IMR-90 (cell line): Measurements from ENCODE around the gene INSR. TPM values are rescaled to one million over a fixed set of nuclear protein-coding genes. Genes with fewer than 3 reads are reported as not detected.

Experiments used
- ATAC-seq: fragments of 200-7000 bp; cut with Tn5 transposase; 2 replicates; pipeline ENCODE4 v1.9.1; 2020; ENCODE audit warnings: low read depth, mild to moderate bottlenecking, moderate library complexity
- BruUV-seq: library from RNA; stranded (reverse); fragments of 400-500 nt; replicated peaks from 2 replicates; lab custom pipeline; 2021; lab: Mats Ljungman, UMichigan
- CTCF ChIA-PET: fragments of 300-600 bp; formaldehyde crosslinking; extraction: SDS; loops from one replicate; lab custom pipeline; 2021; ENCODE audit warnings: antibody characterized with exemption; lab: Yijun Ruan, JAX
- POLR2A ChIA-PET: fragments of 300-600 bp; sonication (Branson Sonifier 250); formaldehyde crosslinking; loops from one replicate; lab custom pipeline; 2022; ENCODE audit warnings: antibody characterized with exemption; ENCODE audit not compliant: unreplicated experiment; lab: Charles Lee
- DNase-seq: peaks from one replicate; pipeline ENCODE4 v3.0.0; 2013
- H2AFZ ChIP-seq: replicated peaks from 2 replicates; pipeline ENCODE3; 2013; ENCODE audit warnings: low read length, mild to moderate bottlenecking; ENCODE audit not compliant: poor library complexity
- H2AK5ac ChIP-seq: 2 replicates; pipeline ENCODE4 v1.6.1; 2013; ENCODE audit warnings: low read depth, low read length, inconsistent platforms
- H2AK9ac ChIP-seq: replicated peaks from 2 replicates; pipeline ENCODE3; 2013; ENCODE audit warnings: mild to moderate bottlenecking, low read depth, low read length, moderate library complexity; ENCODE audit not compliant: poor library complexity
- H2BK120ac ChIP-seq: 2 replicates; pipeline ENCODE4 v1.6.1; 2013; ENCODE audit warnings: low read depth, low read length, inconsistent platforms
- H2BK15ac ChIP-seq: 3 replicates; pipeline ENCODE4 v1.6.1; 2013; ENCODE audit warnings: low read depth, low read length, inconsistent platforms
- H2BK20ac ChIP-seq: 2 replicates; pipeline ENCODE4 v1.6.1; 2013; ENCODE audit warnings: low read depth, mild to moderate bottlenecking, inconsistent platforms, low read length, moderate library complexity
- H2BK5ac ChIP-seq: 2 replicates; pipeline ENCODE4 v1.6.1; 2013; ENCODE audit warnings: mild to moderate bottlenecking, low read depth, low read length, inconsistent platforms; ENCODE audit not compliant: poor library complexity, severe bottlenecking
- H3K14ac ChIP-seq: replicated peaks from 2 replicates; pipeline ENCODE4 v1.6.1; 2013; ENCODE audit warnings: low read depth, low read length, inconsistent platforms
- H3K18ac ChIP-seq: 2 replicates; pipeline ENCODE4 v1.6.1; 2013; ENCODE audit warnings: low read depth, low read length, control low read depth
- H3K23ac ChIP-seq: 2 replicates; pipeline ENCODE4 v1.6.1; 2013; ENCODE audit warnings: low read depth, low read length, inconsistent platforms
- H3K27ac ChIP-seq: 2 replicates; pipeline ENCODE4 v1.5.1; 2013; ENCODE audit warnings: mild to moderate bottlenecking, control low read depth, low read length; ENCODE audit not compliant: insufficient read depth
- H3K27me3 ChIP-seq: 2 replicates; pipeline ENCODE4 v1.6.1; 2013; ENCODE audit warnings: low read length; ENCODE audit not compliant: control insufficient read depth, insufficient read depth
- H3K36me3 ChIP-seq: 2 replicates; pipeline ENCODE4 v1.6.1; 2013; ENCODE audit warnings: low read length, mixed read lengths; ENCODE audit not compliant: control insufficient read depth, insufficient read depth
- H3K4ac ChIP-seq: 2 replicates; pipeline ENCODE4 v1.6.1; 2013; ENCODE audit warnings: low read depth, low read length, inconsistent platforms
- H3K4me1 ChIP-seq: 2 replicates; pipeline ENCODE4 v1.6.1; 2013; ENCODE audit warnings: low read length, mixed read lengths; ENCODE audit not compliant: control insufficient read depth, insufficient read depth
- H3K4me2 ChIP-seq: 2 replicates; pipeline ENCODE4 v1.6.1; 2013; ENCODE audit warnings: low read depth, mild to moderate bottlenecking, control low read depth, low read length, moderate library complexity
- H3K4me3 ChIP-seq: 2 replicates; pipeline ENCODE4 v1.5.1; 2013; ENCODE audit warnings: low read depth, mild to moderate bottlenecking, control low read depth, low read length, moderate library complexity; ENCODE audit not compliant: insufficient read depth
- H3K56ac ChIP-seq: 2 replicates; pipeline ENCODE4 v1.6.1; 2013; ENCODE audit warnings: low read length, inconsistent platforms; ENCODE audit not compliant: insufficient read depth; ENCODE audit errors: extremely low read depth
- H3K79me1 ChIP-seq, 2 experiments: 2 replicates each; pipeline ENCODE4 v1.6.1; 2013; ENCODE audit warnings: low read length in 2 of 2, inconsistent platforms in 1 of 2, low read depth in 1 of 2
- H3K9ac ChIP-seq: 2 replicates; pipeline ENCODE4 v1.6.1; 2013; ENCODE audit warnings: low read depth, low read length, control low read depth
- H3K9me1 ChIP-seq: 2 replicates; pipeline ENCODE4 v1.6.1; 2013; ENCODE audit warnings: low read length, inconsistent platforms; ENCODE audit not compliant: insufficient read depth
- H3K9me3 ChIP-seq: 2 replicates; pipeline ENCODE4 v1.6.1; 2013; ENCODE audit warnings: low read length; ENCODE audit not compliant: control insufficient read depth, insufficient read depth
- H4K20me1 ChIP-seq: 2 replicates; pipeline ENCODE4 v1.6.1; 2013; ENCODE audit warnings: low read length, inconsistent platforms; ENCODE audit not compliant: insufficient read depth
- H4K5ac ChIP-seq: 2 replicates; pipeline ENCODE4 v1.6.1; 2013; ENCODE audit warnings: mild to moderate bottlenecking, low read depth, low read length, control low read depth
- H4K8ac ChIP-seq, 2 experiments: 2 replicates each; pipeline ENCODE4 v1.6.1; 2013; ENCODE audit warnings: low read depth in 2 of 2, low read length in 2 of 2, control low read depth in 1 of 2, inconsistent platforms in 1 of 2
- H4K91ac ChIP-seq: 2 replicates; pipeline ENCODE4 v1.6.1; 2013; ENCODE audit warnings: low read depth, low read length, inconsistent platforms; ENCODE audit not compliant: insufficient read depth
- BHLHE40 ChIP-seq: fragments of 150-350 bp; IDR thresholded peaks from 2 replicates; pipeline ENCODE4 v1.6.1; 2016; ENCODE audit warnings: mild to moderate bottlenecking, low read depth, low read length
- CEBPB ChIP-seq: IDR thresholded peaks from 2 replicates; pipeline ENCODE4 v1.6.1; 2012; ENCODE audit warnings: low read depth, low read length, improper control_type of control experiment
- CHD1 ChIP-seq: IDR thresholded peaks from 2 replicates; pipeline ENCODE4 v1.6.1; 2012; ENCODE audit warnings: low read depth, low read length, improper control_type of control experiment
- MAZ ChIP-seq: IDR thresholded peaks from 2 replicates; pipeline ENCODE4 v1.6.1; 2012; ENCODE audit warnings: low read depth, mild to moderate bottlenecking, low read length, improper control_type of control experiment, moderate library complexity, borderline replicate concordance
- MXI1 ChIP-seq: IDR thresholded peaks from 2 replicates; pipeline ENCODE4 v1.6.1; 2012; ENCODE audit warnings: low read depth, mild to moderate bottlenecking, low read length, moderate library complexity, borderline replicate concordance
- POLR2A ChIP-seq: IDR thresholded peaks from 2 replicates; pipeline ENCODE4 v1.6.1; 2012; ENCODE audit warnings: mild to moderate bottlenecking, low read depth, low read length
- RCOR1 ChIP-seq: IDR thresholded peaks from 2 replicates; pipeline ENCODE4 v1.6.1; 2012; ENCODE audit warnings: mild to moderate bottlenecking, low read length, improper control_type of control experiment; ENCODE audit not compliant: insufficient replicate concordance
- WGBS, 2 experiments: methylation state at CpG; one replicate each; pipeline versions ENCODE4 v1.1.5 to v1.1.7; 2013; ENCODE audit warnings: missing lambda C conversion rate in 2 of 2; ENCODE audit not compliant: insufficient read length in 1 of 2; ENCODE audit errors: extremely low coverage in 2 of 2; 5-methylcytosine and 5-hydroxymethylcytosine counted together
- dilution Hi-C: fragments of 300-500 bp; cut with HindIII; formaldehyde crosslinking; loops from one replicate; pipeline ENCODE4 v1.14.3; 2018; ENCODE audit warnings: low sequenced_read_pairs; ENCODE audit not compliant: unreplicated experiment
- in situ Hi-C: fragments of 300-500 bp; cut with MboI; formaldehyde crosslinking; loops from 3 replicates; pipeline ENCODE4 v1.14.3; 2019; ENCODE audit warnings: low sequenced_read_pairs, inconsistent platforms, mixed read lengths
- intact Hi-C: fragments of 100-400 bp; cut with micrococcal nuclease; formaldehyde crosslinking; loops from 2 replicates; pipeline ENCODE4 v1.10.0; 2022
- polyA plus RNA-seq, 3 experiments: library from polyadenylated mRNA; depleted of rRNA; stranded (reverse); fragments of >200 nt; gene quantifications; 2 replicates each; pipeline ENCODE4 v1.2.3, GENCODE V29; 2012; ENCODE audit warnings: low replicate concordance in 1 of 3
- total RNA-seq: library from RNA; depleted of rRNA; stranded (reverse); fragments of >200 nt; gene quantifications from 2 replicates; pipeline ENCODE4 v1.2.3, GENCODE V29; 2012
- TF ChIP-seq, protein P1 (sequence below): conservative IDR thresholded peaks from 2 replicates; pipeline ENCODE4 v1.5.1; 2012; ENCODE audit warnings: mild to moderate bottlenecking, low read depth, low read length, improper control_type of control experiment

The INSR gene
- total and polyA plus RNA-seq, 2 of the 4 experiments (the other 2 are of a cell fraction), result 2.8 to 7.9 TPM

DNA sequence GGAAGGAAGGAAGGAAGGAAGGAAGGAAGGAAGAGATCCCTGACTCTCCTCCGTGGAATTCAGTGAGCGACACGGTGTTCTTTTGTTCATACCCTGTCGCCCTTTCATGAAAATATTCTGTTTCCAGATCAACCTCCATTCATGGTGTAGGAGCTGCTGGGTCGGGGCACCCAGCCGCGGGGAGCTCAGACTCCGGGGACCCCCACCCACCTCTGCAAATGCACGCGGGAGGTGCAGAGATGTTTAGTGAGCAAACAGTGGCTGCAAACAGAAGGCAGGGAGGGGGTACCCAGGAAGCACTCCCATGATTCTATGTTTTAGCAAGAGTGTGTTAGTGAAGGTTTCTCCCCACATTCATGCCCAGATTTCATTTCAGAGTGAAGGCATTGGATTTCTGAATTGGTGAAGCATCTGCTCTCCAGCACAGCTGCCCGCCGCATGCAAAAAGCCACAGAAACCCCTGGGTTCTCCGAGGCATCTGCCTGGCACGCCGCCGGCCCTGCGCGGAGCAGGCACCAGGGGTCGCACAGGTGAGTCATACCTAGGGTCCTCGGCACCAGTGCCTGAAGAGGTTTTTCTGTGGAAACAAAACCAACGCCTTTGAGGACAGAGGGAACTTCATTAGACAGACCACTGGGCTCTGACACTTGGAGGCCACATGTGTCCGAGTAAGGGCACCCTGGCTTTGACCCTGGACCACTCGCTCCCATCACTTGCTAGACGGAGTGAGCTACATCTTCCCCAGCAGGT, 144.1 kb downstream of the INSR start:
- Histone ChIP-seq H3K23ac (no peak overlapping the region), H3K4me1 (no peaks in the 10 kb centered on the region), H4K5ac (no peak overlapping the region), H3K9ac (no peak overlapping the region), H4K20me1 (no peaks in the 10 kb centered on the region), H3K4me2 (no peak overlapping the region), H3K56ac (no peak overlapping the region), H3K27ac (no peak overlapping the region), H2AFZ (no peak overlapping the region), H3K4ac (no peak overlapping the region), H3K9me3 (peaks cover 2% of the 10 kb centered on the region; the same call in 1 of the 2 replicates), H3K27me3 (no peaks in the 10 kb centered on the region), H2AK9ac (no peak overlapping the region), H3K36me3 (peaks cover 4% of the 10 kb centered on the region; the same call in 1 of the 2 replicates), H3K9me1 (peaks cover 8% of the 10 kb centered on the region), H4K91ac (no peak overlapping the region), H3K14ac (no peak overlapping the region), H3K4me3 (no peak overlapping the region), H4K8ac (no peak overlapping the region), H3K79me1 (no peaks in the 10 kb centered on the region), H2BK15ac (no peak overlapping the region), H2BK20ac (no peak overlapping the region), H2BK120ac (no peak overlapping the region), H3K18ac (no peak overlapping the region), H2BK5ac (no peak overlapping the region), H2AK5ac (no peak overlapping the region)
- dilution Hi-C loops, result no loop called here
- ChIA-PET POLR2A (no interaction called here), CTCF (no interaction called here)
- ATAC-seq (no peak), DNase-seq (no peak)
- in situ Hi-C loops, result no loop called here
- intact Hi-C loops, result loop anchor here (1.0 to 5.0 kb wide), 4 partner anchors 47 to 191 kb away; partner anchors contain the start of gene INSR
- no TSS peak for BruUV-seq
- TF ChIP-seq, protein P1, sequence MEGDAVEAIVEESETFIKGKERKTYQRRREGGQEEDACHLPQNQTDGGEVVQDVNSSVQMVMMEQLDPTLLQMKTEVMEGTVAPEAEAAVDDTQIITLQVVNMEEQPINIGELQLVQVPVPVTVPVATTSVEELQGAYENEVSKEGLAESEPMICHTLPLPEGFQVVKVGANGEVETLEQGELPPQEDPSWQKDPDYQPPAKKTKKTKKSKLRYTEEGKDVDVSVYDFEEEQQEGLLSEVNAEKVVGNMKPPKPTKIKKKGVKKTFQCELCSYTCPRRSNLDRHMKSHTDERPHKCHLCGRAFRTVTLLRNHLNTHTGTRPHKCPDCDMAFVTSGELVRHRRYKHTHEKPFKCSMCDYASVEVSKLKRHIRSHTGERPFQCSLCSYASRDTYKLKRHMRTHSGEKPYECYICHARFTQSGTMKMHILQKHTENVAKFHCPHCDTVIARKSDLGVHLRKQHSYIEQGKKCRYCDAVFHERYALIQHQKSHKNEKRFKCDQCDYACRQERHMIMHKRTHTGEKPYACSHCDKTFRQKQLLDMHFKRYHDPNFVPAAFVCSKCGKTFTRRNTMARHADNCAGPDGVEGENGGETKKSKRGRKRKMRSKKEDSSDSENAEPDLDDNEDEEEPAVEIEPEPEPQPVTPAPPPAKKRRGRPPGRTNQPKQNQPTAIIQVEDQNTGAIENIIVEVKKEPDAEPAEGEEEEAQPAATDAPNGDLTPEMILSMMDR, result no peak
- no peak for TF ChIP-seq BHLHE40
- no peak for TF ChIP-seq CHD1
- TF ChIP-seq CEBPB, result no peak
- no peak for TF ChIP-seq MAZ
- no peak for TF ChIP-seq MXI1
- TF ChIP-seq POLR2A, result no peak
- TF ChIP-seq RCOR1, result no peak
- 93% methylated on average over 3 of the region's 24 CpGs; no CpG with 5 or more reads in 1 of the 2 experiments for WGBS, 2 experiments
